ENCODE results near the gene S100A14. TPM values are rescaled to one million over a fixed set of nuclear protein-coding genes. Genes with fewer than 3 reads are reported as not detected.

S100A14 gene
- total and polyA plus RNA-seq, 9 of the 15 experiments (the other 6 are each of a cell fraction or from before 2014, with no cell fraction given) = 0.10 to 0.64 (median 0.24) TPM; not detected in 3

DNA sequence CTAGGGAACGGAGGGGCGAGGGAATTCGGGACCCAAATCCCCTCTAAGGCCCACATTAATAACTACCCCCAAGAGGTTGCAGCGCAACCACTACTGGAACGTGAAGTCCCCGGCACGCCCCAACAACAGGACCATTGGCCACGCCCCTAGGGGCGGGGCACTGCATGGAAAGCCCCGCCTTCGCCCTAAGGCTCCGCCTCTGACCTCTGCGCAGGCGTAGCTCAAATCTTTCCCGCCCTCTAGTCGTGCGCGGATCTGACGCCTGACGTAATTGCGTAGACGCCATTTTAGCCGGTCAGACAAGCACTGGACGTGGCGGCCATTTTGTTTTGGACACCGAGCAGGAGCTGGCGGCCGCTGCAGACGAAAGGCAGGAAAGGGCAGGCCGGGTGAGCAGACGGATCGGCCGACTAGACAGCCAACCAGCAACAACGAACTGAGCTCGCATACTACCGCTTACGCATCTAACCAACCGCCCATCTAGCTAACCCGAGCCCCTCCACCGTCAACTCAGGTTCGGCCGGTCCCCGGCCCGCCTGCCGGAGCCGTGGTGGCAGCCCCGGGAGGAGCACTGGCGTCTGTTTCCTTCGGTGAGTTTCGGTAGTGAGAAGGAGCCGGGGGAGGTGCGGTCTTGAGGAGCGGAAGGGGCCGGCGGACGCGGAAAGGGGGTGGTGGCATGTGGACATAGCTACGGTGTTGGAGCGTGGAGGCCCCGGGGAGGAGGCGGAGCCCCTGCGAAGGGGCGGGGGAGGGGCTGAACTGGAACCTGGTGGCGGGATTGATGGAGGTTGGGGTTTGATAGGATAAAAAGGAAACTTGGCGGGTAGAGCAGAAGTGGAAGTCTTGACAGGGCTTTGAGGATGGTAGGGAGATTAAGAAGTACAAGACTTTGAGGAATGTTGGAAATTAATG, 17.9 kb upstream of the S100A14 start, which contains the start of gene CHTOP (continued):
- TF ChIP-seq, protein P1, sequence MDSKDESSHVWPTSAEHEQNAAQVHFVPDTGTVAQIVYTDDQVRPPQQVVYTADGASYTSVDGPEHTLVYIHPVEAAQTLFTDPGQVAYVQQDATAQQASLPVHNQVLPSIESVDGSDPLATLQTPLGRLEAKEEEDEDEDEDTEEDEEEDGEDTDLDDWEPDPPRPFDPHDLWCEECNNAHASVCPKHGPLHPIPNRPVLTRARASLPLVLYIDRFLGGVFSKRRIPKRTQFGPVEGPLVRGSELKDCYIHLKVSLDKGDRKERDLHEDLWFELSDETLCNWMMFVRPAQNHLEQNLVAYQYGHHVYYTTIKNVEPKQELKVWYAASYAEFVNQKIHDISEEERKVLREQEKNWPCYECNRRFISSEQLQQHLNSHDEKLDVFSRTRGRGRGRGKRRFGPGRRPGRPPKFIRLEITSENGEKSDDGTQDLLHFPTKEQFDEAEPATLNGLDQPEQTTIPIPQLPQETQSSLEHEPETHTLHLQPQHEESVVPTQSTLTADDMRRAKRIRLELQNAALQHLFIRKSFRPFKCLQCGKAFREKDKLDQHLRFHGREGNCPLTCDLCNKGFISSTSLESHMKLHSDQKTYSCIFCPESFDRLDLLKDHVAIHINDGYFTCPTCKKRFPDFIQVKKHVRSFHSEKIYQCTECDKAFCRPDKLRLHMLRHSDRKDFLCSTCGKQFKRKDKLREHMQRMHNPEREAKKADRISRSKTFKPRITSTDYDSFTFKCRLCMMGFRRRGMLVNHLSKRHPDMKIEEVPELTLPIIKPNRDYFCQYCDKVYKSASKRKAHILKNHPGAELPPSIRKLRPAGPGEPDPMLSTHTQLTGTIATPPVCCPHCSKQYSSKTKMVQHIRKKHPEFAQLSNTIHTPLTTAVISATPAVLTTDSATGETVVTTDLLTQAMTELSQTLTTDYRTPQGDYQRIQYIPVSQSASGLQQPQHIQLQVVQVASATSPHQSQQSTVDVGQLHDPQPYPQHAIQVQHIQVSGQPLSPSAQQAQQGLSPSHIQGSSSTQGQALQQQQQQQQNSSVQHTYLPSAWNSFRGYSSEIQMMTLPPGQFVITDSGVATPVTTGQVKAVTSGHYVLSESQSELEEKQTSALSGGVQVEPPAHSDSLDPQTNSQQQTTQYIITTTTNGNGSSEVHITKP (IDR thresholded peaks at IDR 0.05; ENCODE audit: partially characterized antibody) = peak; percentile 36
- peak; percentile 80 for TF ChIP-seq ETV1 (tag; conservative IDR thresholded peaks at IDR 0.05; ENCODE audit: low read depth)
- TF ChIP-seq PREB (CRISPR knock-in tag; IDR thresholded peaks at IDR 0.05) = no peak
- TF ChIP-seq, protein P2, sequence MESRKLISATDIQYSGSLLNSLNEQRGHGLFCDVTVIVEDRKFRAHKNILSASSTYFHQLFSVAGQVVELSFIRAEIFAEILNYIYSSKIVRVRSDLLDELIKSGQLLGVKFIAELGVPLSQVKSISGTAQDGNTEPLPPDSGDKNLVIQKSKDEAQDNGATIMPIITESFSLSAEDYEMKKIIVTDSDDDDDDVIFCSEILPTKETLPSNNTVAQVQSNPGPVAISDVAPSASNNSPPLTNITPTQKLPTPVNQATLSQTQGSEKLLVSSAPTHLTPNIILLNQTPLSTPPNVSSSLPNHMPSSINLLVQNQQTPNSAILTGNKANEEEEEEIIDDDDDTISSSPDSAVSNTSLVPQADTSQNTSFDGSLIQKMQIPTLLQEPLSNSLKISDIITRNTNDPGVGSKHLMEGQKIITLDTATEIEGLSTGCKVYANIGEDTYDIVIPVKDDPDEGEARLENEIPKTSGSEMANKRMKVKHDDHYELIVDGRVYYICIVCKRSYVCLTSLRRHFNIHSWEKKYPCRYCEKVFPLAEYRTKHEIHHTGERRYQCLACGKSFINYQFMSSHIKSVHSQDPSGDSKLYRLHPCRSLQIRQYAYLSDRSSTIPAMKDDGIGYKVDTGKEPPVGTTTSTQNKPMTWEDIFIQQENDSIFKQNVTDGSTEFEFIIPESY (CRISPR knock-in tag; IDR thresholded peaks at IDR 0.05) = no peak
- peak; percentile 82 for TF ChIP-seq RBBP5 (IDR thresholded peaks at IDR 0.05; ENCODE audit: borderline replicate concordance, insufficient read depth, low read length, poor library complexity, severe bottlenecking)
- TF ChIP-seq RFX7 (CRISPR knock-in tag; IDR thresholded peaks at IDR 0.05) = no peak
- TF ChIP-seq, protein P3, sequence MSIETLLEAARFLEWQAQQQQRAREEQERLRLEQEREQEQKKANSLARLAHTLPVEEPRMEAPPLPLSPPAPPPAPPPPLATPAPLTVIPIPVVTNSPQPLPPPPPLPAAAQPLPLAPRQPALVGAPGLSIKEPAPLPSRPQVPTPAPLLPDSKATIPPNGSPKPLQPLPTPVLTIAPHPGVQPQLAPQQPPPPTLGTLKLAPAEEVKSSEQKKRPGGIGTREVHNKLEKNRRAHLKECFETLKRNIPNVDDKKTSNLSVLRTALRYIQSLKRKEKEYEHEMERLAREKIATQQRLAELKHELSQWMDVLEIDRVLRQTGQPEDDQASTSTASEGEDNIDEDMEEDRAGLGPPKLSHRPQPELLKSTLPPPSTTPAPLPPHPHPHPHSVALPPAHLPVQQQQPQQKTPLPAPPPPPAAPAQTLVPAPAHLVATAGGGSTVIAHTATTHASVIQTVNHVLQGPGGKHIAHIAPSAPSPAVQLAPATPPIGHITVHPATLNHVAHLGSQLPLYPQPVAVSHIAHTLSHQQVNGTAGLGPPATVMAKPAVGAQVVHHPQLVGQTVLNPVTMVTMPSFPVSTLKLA (conservative IDR thresholded peaks at IDR 0.05) = peak; percentile 94 to 96
- peak; percentile 24 for TF ChIP-seq HDAC3 (IDR thresholded peaks at IDR 0.05; ENCODE audit: borderline replicate concordance, partially characterized antibody)
- no peak for TF ChIP-seq ZNF165 (CRISPR knock-in tag; IDR thresholded peaks at IDR 0.05; ENCODE audit: borderline replicate concordance)
- TF ChIP-seq, protein P4, sequence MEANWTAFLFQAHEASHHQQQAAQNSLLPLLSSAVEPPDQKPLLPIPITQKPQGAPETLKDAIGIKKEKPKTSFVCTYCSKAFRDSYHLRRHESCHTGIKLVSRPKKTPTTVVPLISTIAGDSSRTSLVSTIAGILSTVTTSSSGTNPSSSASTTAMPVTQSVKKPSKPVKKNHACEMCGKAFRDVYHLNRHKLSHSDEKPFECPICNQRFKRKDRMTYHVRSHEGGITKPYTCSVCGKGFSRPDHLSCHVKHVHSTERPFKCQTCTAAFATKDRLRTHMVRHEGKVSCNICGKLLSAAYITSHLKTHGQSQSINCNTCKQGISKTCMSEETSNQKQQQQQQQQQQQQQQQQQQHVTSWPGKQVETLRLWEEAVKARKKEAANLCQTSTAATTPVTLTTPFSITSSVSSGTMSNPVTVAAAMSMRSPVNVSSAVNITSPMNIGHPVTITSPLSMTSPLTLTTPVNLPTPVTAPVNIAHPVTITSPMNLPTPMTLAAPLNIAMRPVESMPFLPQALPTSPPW (CRISPR knock-in tag; IDR thresholded peaks at IDR 0.05) = peak; percentile 78
- TF ChIP-seq E2F3 (CRISPR knock-in tag; IDR thresholded peaks at IDR 0.05) = no peak
- no peak for TF ChIP-seq SMAD3 (CRISPR knock-in tag; conservative IDR thresholded peaks at IDR 0.05)
- TF ChIP-seq E2F5 (CRISPR knock-in tag; IDR thresholded peaks at IDR 0.05) = peak; percentile 88
- peak; percentile 94; the same call in 1 of the 2 replicates for TF ChIP-seq SRSF3 (IDR thresholded peaks at IDR 0.05; ENCODE audit: insufficient read depth, low read length)

Data from K562 (cell line).